Pancreas (tissue), 10 donors: Measurements from ENCODE around the gene TRMT44. TPM values are rescaled to one million over a fixed set of nuclear protein-coding genes. Genes with fewer than 3 reads are reported as not detected.

Experiments used
- ATAC-seq, 4 donors: fragments of 200-7000 bp; cut with Tn5 transposase; one replicate each; pipeline versions ENCODE4 v1.8.0 to v1.9.1; 2020; ENCODE audit warnings: mild to moderate bottlenecking in 4 of 4, moderate library complexity in 4 of 4
- DNase-seq, 6 donors: peaks; one replicate each; pipeline ENCODE4 v3.0.0-alpha.2; 2020
- FAIRE-seq: peaks from 2 replicates; lab custom pipeline; 2012; peaks lifted over from hg19 to GRCh38; lab: Jason Lieb, UNC
- H3K27ac ChIP-seq, 4 donors: fragments of 200-600 bp; sonication (generic); 1 replicate in 3 of 4; 2 replicates in 1 of 4; pipeline versions ENCODE4 v1.5.0 to v1.8.0; 2020
- H3K27me3 ChIP-seq, 4 donors: fragments of 200-600 bp; one replicate each; pipeline ENCODE4 v1.8.0; 2021
- H3K36me3 ChIP-seq, 3 donors: fragments of 200-600 bp; sonication (generic) in 1 of 3; one replicate each; pipeline versions ENCODE4 v1.5.0 to v1.8.0; 2020 to 2021
- H3K4me1 ChIP-seq, 3 donors: fragments of 200-600 bp; one replicate each; pipeline ENCODE4 v1.8.0; 2021
- H3K4me3 ChIP-seq, 4 donors: fragments of 200-600 bp; sonication (generic) in 2 of 4; one replicate each; pipeline versions ENCODE4 v1.5.0 to v1.8.0; 2020 to 2021
- H3K9me3 ChIP-seq, 4 donors: fragments of 200-600 bp; one replicate each; pipeline ENCODE4 v1.8.0; 2021
- CTCF ChIP-seq, 4 donors: fragments of 200-600 bp; sonication (generic) in 3 of 4; IDR thresholded peaks; one replicate each; pipeline versions ENCODE4 v1.5.0 to v1.8.0; 2021; ENCODE audit warnings: antibody characterized with exemption in 4 of 4
- WGBS, 2 donors: extraction: QIAGEN DNeasy Blood & Tissue Kit; methylation state at CpG; one replicate each; pipeline ENCODE4 v1.1.7; 2013; 5-methylcytosine and 5-hydroxymethylcytosine counted together
- intact Hi-C, 3 donors: fragments of 100-400 bp; cut with DNase I; formaldehyde crosslinking; loops; one replicate each; pipeline versions ENCODE4 v1.11.1 to v1.14.2; 2022
- polyA plus RNA-seq, 2 donors: library from polyadenylated mRNA; stranded (reverse); fragments of 200-250 nt; gene quantifications; one replicate each; pipeline ENCODE4 v1.2.3, GENCODE V29; 2013
- total RNA-seq, 6 donors: library from RNA; stranded (reverse); fragmentation: NEBNext Ultra II Directional in 4 of 6; extraction: Animal tissue kit (Norgen Biotek cat#: 25700) in 4 of 6; gene quantifications; one replicate each; pipeline versions ENCODE4 v1.2.1 to v1.2.4, GENCODE V29; 2021 to 2023
- donor health status: healthy with polysubstance abuse.
- donor health status: DM: no; HTN: no; CAD: no; lungs with moderate emphysema.
- donor health status: DM: no; HTN: no; CAD: no.
- donor health status: control.
- donor health status: control.
- donor health status: Bipolar disorder and iron deficiency.
- donor health status: DM: yes; HTN: yes; CAD: no.
- donor health status: DM: no; HTN: no; CAD: no.
- donor health status: DM: no; HTN: no; CAD: no.
- donor health status: DM: yes; HTN: yes; CAD: no.

Gene TRMT44
- total and polyA plus RNA-seq, 8 donors = 6.1 to 14.0 (median 8.7) TPM

- no peak overlapping the region for H3K4me3 ChIP-seq
- TF ChIP-seq CTCF (IDR thresholded peaks at IDR 0.05) = no peak
- no peak overlapping the region for H3K27ac ChIP-seq
- peak in 1 of 6 donors; percentile 64 for DNase-seq
- H3K9me3 ChIP-seq = no peaks in the 10 kb centered on the region
- no peak for FAIRE-seq
- WGBS, 2 donors = 93% methylated on average over 27 of the region's 27 CpGs
- peaks cover 0 to 22% (median 7%) of the 10 kb centered on the region in 3 donors for H3K36me3 ChIP-seq
- no peak for ATAC-seq
- intact Hi-C loops = no loop called here
- H3K4me1 ChIP-seq = no peaks in the 10 kb centered on the region
- H3K27me3 ChIP-seq = no peaks in the 10 kb centered on the region
Observed at GRCh38 chr4:8396762-8397406, 43.7 kb upstream of the TRMT44 start.

DNA sequence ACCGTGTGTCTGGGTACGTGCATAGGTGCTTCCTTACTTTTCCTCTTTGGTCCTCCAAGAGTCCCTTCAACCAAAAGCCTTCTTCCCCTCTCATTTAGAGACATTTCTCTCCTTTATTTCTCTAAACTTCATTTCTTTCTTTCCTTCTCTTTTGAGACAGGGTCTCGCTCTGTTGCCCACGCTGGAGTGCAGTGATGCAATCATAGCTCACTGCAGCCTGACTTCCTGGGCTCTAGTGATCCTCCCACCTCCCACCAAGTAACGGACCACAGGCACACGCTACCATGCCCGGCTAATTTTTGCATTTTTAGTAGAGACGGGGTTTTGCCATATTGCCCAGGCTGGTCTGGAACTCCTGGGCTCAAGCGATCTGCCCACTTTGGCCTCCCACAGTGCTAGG lies 42.2 kb upstream of the TRMT44 start:
- no peak overlapping the region for H3K27ac ChIP-seq
- FAIRE-seq = no peak

DNA sequence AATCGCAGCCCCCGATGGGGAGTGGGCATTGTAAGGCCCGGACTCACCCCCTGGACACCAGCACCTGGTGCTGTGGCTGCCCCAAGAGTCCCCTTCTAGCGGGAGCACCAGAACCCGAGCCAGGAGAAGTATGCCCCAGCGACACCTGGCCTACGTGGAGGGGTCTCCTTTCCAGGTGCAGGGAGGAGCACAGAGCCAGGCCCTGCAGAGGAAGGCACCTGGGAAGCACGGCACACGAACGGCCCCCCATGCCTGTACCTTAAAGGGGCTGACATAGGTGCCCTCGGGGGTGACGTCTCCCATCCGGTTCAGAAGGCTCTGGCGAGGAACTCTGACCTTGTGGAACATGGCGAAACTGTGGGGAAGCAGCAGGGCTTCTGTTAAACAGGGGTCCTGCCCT lies 41.3 kb upstream of the TRMT44 start:
- FAIRE-seq (no peak), DNase-seq (peak in 2 of 6 donors; percentile 35 to 45), ATAC-seq (no peak)
- H3K36me3 ChIP-seq = peaks cover 0 to 13% (median 0%) of the 10 kb centered on the region in 3 donors
- no peaks in the 10 kb centered on the region for H3K4me1 ChIP-seq
- no peak for TF ChIP-seq CTCF (IDR thresholded peaks at IDR 0.05)
- 81 to 92% methylated on average over 15 of the region's 15 CpGs for WGBS, 2 donors
- intact Hi-C loops = no loop called here
- no peaks in the 10 kb centered on the region for H3K27me3 ChIP-seq
- no peak overlapping the region for H3K4me3 ChIP-seq
- no peak overlapping the region for H3K27ac ChIP-seq
- H3K9me3 ChIP-seq = no peaks in the 10 kb centered on the region

More for the DNA sequence above, 42.2 kb upstream of the TRMT44 start:
- 90 to 96% methylated on average over 9 of the region's 9 CpGs for WGBS, 2 donors
- DNase-seq (no peak), ATAC-seq (no peak)
- Histone ChIP-seq H3K27me3 (no peaks in the 10 kb centered on the region), H3K4me3 (no peak overlapping the region), H3K36me3 (peaks cover 0 to 20% (median 0%) of the 10 kb centered on the region in 3 donors), H3K9me3 (no peaks in the 10 kb centered on the region), H3K4me1 (no peaks in the 10 kb centered on the region)
- intact Hi-C loops = no loop called here
- TF ChIP-seq CTCF (IDR thresholded peaks at IDR 0.05) = no peak

DNA sequence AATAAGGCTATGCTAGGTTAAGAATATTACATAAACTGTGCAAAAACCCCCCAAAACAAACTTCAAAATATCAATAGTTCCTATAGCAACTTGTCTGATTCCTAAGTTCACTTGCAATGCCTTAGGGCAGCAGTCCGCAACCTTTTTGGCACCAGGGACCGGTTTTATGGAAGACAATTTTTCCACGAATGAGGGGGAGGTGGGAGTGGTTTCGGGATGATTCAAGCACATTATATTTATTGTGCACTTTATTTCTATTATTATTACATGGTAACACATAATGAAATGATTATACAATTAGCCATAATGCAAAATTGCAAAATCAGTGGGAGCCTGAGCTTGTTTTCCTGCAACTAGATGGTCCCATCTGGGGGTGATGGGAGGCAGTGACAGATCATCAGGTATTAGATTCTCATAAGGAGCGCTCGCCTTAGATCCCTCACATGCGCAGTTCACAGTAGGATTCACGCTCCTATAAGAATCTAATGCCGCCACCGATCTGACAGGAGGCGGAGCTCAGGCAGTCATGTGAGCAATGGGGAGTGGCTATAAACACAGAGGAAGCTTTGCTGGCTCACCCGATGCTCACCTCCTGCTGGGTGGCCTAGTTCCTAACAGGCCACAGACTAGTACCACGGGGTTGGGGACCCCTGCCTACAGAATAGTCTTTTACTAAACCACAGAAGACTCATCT lies 39.8 kb upstream of the TRMT44 start:
- ATAC-seq = no peak
- intact Hi-C loops = no loop called here
- Histone ChIP-seq H3K27me3 (no peaks in the 10 kb centered on the region), H3K4me1 (no peaks in the 10 kb centered on the region), H3K27ac (no peak overlapping the region), H3K4me3 (no peak overlapping the region), H3K36me3 (peaks cover 0 to 21% (median 3%) of the 10 kb centered on the region in 3 donors), H3K9me3 (no peaks in the 10 kb centered on the region)
- 93% methylated on average over 13 of the region's 13 CpGs for WGBS, 2 donors
- DNase-seq = no peak
- no peak for FAIRE-seq
- no peak for TF ChIP-seq CTCF (IDR thresholded peaks at IDR 0.05)

GRCh38 chr4:8401665-8402064 lies 38.9 kb upstream of the TRMT44 start:
- Histone ChIP-seq H3K27ac (no peak overlapping the region), H3K9me3 (no peaks in the 10 kb centered on the region), H3K27me3 (no peaks in the 10 kb centered on the region), H3K4me1 (no peaks in the 10 kb centered on the region), H3K4me3 (no peak overlapping the region), H3K36me3 (peaks cover 0 to 23% (median 3%) of the 10 kb centered on the region in 3 donors)
- FAIRE-seq = no peak
- intact Hi-C loops = no loop called here
- 86 to 91% methylated on average over 10 of the region's 10 CpGs for WGBS, 2 donors
- no peak for DNase-seq
- no peak for ATAC-seq
- TF ChIP-seq CTCF (IDR thresholded peaks at IDR 0.05) = no peak
